DMS114 treated with DMSO at 0.1 percent for 48 hours (cell line): ENCODE data around the gene EEF2.

ENCODE experiments used
- DNase-seq: peaks from one replicate; lab custom pipeline; 2025; ENCODE audit not compliant: unreplicated experiment; lab: John Stamatoyannopoulos, UW

Gene EEF2

GRCh38 chr19:3984908-3985642, at the start of gene EEF2:
TSS of gene EEF2 (minus strand) at chr19:3985463. CDS start at chr19:3985380, 83 bp downstream.
- peak; percentile 29 for DNase-seq

GRCh38 chr19:4034048-4035017, 49.1 kb upstream of the EEF2 start:
- DNase-seq, result no peak

GRCh38 chr19:4033028-4033956, 48.0 kb upstream of the EEF2 start:
- no peak for DNase-seq

- no peak for DNase-seq
Observed at GRCh38 chr19:4032436-4032835, 47.2 kb upstream of the EEF2 start.

- DNase-seq, result no peak
Observed at GRCh38 chr19:4031420-4031819, 46.2 kb upstream of the EEF2 start.

- DNase-seq, result no peak
Observed at GRCh38 chr19:4030981-4031380, 45.7 kb upstream of the EEF2 start.

GRCh38 chr19:4030552-4030951, 45.3 kb upstream of the EEF2 start:
- no peak for DNase-seq

GRCh38 chr19:4029247-4029614, 44.0 kb upstream of the EEF2 start:
- no peak for DNase-seq

GRCh38 chr19:4028334-4029246, 43.3 kb upstream of the EEF2 start:
- no peak for DNase-seq

- no peak for DNase-seq
Observed at GRCh38 chr19:4027146-4027545, 41.9 kb upstream of the EEF2 start.

GRCh38 chr19:4025317-4025716, 40.1 kb upstream of the EEF2 start:
- no peak for DNase-seq

GRCh38 chr19:4023600-4024398, 38.5 kb upstream of the EEF2 start:
- no peak for DNase-seq

- no peak for DNase-seq
Observed at GRCh38 chr19:4019578-4019977, 34.3 kb upstream of the EEF2 start.

- DNase-seq, result no peak
Observed at GRCh38 chr19:4018775-4019504, 33.7 kb upstream of the EEF2 start.

- DNase-seq, result no peak
Observed at GRCh38 chr19:4018140-4018613, 32.9 kb upstream of the EEF2 start.

GRCh38 chr19:4016903-4017638, 31.8 kb upstream of the EEF2 start:
- no peak for DNase-seq

- no peak for DNase-seq
Observed at GRCh38 chr19:4016486-4016885, 31.2 kb upstream of the EEF2 start.
